ENCODE results near the gene P4HA2.
"Not testable (repeated sequence)": the region's sequence is repeated elsewhere in the genome, so short reads cannot be mapped to it uniquely, and the experiment has no call there.

Gene P4HA2

GRCh38 chr5:132202711-132203463, 24.8 kb downstream of the P4HA2 start:
- DNase-seq (ENCODE audit: low read depth in 1 of 2, low spot score in 1 of 2) = no peak

DNA sequence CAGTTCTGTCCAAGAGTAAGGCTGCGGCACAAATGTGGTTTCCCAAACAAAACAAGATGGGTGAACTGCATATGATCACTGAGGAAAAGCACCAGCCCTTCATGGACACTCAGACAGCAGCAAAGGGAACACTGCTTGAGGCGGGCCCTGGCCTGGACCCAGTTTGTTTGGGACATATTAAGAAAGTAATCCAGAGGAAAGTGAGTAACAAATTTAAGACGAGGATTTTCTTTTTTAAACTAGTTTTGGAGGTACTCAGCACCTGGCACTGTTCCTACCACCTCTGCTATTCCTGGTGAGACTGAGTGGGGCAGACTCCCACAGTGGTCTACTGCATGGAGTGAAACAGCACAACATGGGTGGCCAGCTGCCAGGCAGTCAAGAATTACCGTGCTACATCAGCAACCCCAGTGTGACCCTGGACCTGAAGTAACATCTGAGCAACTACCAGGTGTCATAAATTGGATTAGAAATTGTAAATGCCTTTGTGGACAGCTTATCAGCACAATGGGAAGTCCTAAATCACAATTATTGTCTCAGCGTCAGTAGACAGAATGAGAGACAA, 28.5 kb downstream of the P4HA2 start:
- no peak for DNase-seq (ENCODE audit: low read depth in 1 of 2, low spot score in 1 of 2)

DNA sequence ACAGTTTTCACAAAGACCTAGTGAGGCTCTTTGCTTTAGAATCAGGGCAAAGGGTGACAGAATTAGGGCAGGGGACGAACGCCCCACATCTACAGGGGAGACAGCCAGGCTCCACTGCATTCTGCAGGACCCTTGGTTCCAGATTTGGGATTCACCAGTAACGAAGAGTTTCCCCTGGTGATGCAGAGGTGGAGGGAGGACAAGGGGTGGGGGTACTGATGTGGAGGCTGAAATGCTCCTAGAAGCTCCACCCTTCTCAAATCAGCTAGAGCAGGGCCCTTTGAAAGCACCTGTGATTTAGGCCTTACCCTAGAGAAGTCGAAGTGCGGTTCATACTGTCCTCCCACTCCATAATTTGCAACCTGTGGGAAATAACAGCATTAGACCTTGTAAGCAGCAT, 29.1 kb downstream of the P4HA2 start:
- no peak for DNase-seq (ENCODE audit: low read depth in 1 of 2, low spot score in 1 of 2)

DNA sequence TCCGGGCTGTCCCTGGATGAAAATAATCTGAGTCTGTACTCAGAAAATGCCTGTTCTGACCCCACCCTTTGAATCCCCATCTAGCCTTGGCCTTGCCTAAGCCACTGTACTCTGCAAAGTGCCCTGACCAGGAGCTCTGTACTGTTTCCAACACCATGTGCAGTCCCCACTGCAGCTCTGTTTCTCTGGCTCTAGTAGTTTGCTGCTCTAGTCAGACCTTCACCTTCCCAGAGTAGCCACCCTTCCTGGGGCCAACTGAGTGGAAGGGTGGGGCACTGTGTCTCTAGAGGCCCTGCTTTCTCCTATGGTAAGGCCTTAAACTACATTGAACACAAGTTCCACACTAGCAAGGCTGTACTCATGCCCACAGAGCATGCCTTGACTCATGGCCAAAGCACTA, 31.9 kb downstream of the P4HA2 start:
- DNase-seq (ENCODE audit: low read depth in 1 of 2, low spot score in 1 of 2) = no peak

DNA sequence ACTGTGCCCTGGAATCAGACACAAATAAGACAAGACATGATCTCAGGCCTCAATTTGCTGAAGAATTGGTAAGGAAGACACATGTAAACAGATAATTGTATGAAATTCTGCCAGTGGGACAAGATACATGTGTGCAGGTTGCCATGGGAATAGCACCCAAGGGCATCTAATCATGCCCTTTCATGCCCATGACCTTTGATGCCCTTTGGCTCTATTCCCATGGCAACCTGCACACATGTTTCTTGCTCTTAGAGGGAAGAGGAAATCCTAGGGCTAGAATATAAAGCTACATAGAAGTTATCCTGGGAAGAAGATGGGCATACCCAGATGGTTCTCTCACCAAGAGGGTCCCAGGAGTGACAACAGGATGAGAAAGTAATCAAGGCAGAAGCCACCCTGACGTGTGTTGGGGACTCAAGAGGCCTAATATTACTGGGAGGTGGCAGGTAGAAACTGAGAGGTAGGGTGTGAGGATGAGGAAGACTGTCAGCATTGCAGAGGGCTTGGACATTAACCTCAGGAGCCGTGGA, 34.4 kb downstream of the P4HA2 start:
- DNase-seq (ENCODE audit: low read depth in 1 of 2, low spot score in 1 of 2) = no peak

GRCh38 chr5:132190161-132190817, 37.4 kb downstream of the P4HA2 start:
- DNase-seq (ENCODE audit: low read depth in 1 of 2, low spot score in 1 of 2) = no peak

GRCh38 chr5:132184588-132184987, 43.1 kb downstream of the P4HA2 start:
- no peak for DNase-seq (ENCODE audit: low read depth in 1 of 2, low spot score in 1 of 2)

- no peak for DNase-seq (ENCODE audit: low read depth in 1 of 2, low spot score in 1 of 2)
These were observed 43.9 kb downstream of the P4HA2 start for GRCh38 chr5:132183723-132184122.

GRCh38 chr5:132182359-132183040, 45.2 kb downstream of the P4HA2 start:
- no peak for DNase-seq (ENCODE audit: low read depth in 1 of 2, low spot score in 1 of 2)

- DNase-seq (ENCODE audit: low read depth in 1 of 2, low spot score in 1 of 2) = no peak
These were observed 46.5 kb downstream of the P4HA2 start for GRCh38 chr5:132181011-132181629.

DNA sequence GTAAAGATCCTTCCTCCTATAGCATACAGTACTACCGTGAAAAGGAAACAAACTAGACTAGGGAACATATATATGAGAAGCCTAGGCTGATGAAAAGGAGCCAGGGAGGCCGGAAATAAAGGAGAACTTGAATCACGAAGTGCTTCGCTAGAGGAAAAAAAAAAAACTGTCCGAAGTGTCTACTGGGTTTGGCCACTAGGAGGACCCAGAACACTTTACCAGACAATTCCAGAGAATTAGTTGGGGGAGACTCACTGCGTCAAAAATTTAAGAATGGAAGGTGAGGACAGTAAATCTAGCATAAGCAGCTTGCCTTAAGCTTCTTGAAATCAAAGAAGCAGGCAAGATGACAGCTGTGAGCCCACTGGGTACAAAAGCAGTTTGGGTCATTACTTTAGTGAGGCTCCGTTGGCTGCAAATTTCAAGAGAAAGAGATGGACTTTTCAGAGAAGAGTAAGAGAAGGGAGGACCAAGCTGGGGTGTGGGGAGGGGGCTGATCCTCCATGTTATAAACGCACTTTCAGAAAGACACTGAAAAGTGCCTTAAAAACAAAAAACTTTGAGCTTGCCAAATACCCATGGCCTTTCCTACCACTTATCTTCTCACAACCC, 47.4 kb downstream of the P4HA2 start:
- no peak for DNase-seq (ENCODE audit: low read depth in 1 of 2, low spot score in 1 of 2)

- DNase-seq (ENCODE audit: low read depth in 1 of 2, low spot score in 1 of 2) = no peak
These were observed 48.2 kb downstream of the P4HA2 start for GRCh38 chr5:132179405-132179804.

DNA sequence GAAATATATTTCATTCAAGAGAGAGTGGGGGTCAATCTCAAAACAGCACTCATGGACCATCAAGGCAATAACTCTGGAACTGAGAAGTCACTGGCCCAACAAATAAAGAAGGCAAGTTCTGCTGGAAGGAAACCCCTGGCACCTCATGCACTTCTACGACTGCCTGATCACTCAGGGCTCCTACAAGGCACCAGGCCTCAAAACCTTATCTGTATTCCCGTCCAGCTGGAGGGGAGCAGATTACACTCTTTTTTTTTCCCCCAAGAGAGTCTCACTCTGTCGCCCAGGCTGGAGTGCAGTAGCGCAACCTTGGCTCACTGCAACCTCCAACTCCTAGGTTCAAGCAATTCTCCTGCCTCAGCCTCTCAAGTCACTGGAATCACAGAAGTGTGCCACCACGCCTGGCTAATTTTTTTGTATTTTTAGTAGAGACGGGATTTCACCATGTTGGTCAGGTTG, 49.9 kb downstream of the P4HA2 start:
- no peak for DNase-seq (ENCODE audit: low read depth in 1 of 2, low spot score in 1 of 2)

DNA sequence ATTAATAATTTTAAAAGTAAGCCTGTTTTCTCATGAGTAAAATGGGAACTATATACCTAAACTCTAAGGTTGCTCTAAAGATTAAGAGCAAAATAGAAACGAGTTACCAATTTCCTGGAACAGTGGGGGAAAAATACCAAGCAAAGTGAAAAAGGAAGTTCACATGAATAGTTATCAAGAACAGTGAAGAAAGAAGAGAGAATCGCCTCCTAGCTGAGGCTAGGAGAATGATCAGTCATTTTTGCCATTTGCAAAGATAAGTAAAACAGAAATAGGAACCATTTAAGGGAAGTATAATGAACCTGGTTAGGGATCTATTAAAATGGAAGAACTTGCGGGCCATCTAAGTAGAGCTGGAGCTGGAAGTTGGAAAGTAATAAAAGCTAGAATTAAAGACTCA, 50.7 kb downstream of the P4HA2 start:
- no peak for DNase-seq (ENCODE audit: low read depth in 1 of 2, low spot score in 1 of 2)

DNA sequence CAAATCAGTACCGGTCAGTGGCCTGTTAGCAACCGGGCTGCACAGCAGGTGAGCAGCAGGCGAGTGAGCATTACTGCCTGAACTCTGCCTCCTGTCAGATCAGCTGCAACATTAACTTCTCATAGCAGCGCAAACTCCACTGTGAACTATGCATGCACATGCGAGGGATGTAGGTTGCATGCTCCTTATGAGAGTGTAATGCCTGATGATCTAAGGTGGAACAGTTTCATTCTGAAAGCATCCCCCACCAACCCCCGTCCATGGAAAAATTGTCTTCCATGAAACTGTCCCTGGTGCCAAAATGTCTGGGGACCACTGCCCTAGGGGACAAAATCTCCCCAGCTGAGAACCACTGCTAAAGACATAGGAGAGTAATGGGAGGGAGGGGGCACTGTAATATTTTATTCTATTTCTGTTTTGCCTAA, 51.1 kb downstream of the P4HA2 start:
- DNase-seq (ENCODE audit: low read depth in 1 of 2, low spot score in 1 of 2) = no peak

DNA sequence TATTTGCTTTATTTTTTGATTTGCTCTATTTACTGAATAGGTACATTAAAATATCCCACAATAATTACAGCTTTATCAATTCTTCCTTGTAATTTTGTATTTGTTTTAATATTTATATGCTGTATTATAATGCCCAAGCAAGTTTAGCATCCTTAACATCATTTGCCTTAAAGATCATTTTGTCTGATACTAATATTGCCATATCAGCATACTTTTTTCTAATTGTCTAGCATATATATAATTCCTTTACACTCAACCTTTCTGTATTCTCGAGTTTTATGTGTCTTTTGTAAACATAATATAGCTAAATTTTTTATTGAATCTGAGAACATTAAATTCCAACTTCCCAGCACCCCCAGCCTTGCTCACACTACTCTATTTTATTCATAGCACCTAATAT, 64.7 kb downstream of the P4HA2 start:
- DNase-seq (ENCODE audit: low read depth in 1 of 2, low spot score in 1 of 2) = no peak

DNA sequence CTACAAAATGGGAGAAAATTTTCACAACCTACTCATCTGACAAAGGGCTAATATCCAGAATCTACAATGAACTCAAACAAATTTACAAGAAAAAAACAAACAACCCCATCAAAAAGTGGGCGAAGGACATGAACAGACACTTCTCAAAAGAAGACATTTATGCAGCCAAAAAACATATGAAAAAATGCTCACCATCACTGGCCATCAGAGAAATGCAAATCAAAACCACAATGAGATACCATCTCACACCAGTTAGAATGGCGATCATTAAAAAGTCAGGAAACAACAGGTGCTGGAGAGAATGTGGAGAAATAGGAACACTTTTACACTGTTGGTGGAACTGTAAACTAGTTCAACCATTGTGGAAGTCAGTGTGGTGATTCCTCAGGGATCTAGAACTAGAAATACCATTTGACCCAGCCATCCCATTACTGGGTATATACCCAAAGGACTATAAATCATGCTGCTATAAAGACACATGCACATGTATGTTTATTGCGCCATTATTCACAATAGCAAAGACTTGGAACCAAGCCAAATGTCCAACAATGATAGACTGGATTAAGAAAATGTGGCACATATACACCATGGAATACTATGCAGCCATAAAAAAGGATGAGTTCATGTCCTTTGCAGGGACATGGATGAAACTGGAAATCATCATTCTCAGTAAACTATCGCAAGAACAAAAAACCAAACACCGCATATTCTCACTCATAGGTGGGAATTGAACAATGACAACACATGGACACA, 65.9 kb downstream of the P4HA2 start:
- DNase-seq (ENCODE audit: low read depth in 1 of 2, low spot score in 1 of 2) = not testable (repeated sequence)

- DNase-seq (ENCODE audit: low read depth in 1 of 2, low spot score in 1 of 2) = no peak
These were observed 71.2 kb downstream of the P4HA2 start for GRCh38 chr5:132156413-132156812.

- DNase-seq (ENCODE audit: low read depth in 1 of 2, low spot score in 1 of 2) = no peak
These were observed 77.1 kb downstream of the P4HA2 start for GRCh38 chr5:132150565-132150964.

DNA sequence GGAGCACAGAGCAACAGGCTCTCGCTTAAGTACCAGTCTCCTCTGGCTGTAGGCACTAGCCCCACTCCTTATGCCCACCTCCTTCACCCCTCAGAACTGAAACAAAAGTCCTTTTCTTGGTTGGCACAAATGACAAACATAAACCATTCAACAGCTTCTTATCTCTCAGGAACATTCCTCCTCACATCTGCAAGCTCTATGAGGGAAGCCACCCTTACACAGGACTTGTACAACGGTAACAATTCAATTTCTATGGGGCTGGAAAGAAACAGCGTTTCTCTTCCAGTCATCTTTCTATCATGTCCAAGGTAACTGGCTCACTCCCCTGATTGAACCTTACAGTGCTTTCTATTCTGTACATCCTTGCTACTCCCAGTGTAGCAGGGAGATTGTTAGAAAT, 80.0 kb downstream of the P4HA2 start:
- DNase-seq (ENCODE audit: low read depth in 1 of 2, low spot score in 1 of 2) = no peak
